ENCODE results near the gene DIRAS2.

The DIRAS2 gene

GRCh38 chr9:90645721-90646120, 3.1 kb upstream of the DIRAS2 start:
- Mint-ChIP-seq H3K27ac (no peak overlapping the region), H3K4me3 (no peak overlapping the region), H3K36me3 (ENCODE audit: low read depth) (peaks cover 1% of the 10 kb centered on the region), H3K4me1 (peaks cover 11% of the 10 kb centered on the region), H3K9me3 (peaks cover 11% of the 10 kb centered on the region), H3K27me3 (ENCODE audit: low read depth, poor library complexity) (peaks cover 31% of the 10 kb centered on the region)
- no peak for DNase-seq
- TF ChIP-seq, protein P1, sequence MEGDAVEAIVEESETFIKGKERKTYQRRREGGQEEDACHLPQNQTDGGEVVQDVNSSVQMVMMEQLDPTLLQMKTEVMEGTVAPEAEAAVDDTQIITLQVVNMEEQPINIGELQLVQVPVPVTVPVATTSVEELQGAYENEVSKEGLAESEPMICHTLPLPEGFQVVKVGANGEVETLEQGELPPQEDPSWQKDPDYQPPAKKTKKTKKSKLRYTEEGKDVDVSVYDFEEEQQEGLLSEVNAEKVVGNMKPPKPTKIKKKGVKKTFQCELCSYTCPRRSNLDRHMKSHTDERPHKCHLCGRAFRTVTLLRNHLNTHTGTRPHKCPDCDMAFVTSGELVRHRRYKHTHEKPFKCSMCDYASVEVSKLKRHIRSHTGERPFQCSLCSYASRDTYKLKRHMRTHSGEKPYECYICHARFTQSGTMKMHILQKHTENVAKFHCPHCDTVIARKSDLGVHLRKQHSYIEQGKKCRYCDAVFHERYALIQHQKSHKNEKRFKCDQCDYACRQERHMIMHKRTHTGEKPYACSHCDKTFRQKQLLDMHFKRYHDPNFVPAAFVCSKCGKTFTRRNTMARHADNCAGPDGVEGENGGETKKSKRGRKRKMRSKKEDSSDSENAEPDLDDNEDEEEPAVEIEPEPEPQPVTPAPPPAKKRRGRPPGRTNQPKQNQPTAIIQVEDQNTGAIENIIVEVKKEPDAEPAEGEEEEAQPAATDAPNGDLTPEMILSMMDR (IDR thresholded peaks at IDR 0.05), result no peak

- no peaks in the 10 kb centered on the region for H3K36me3 Mint-ChIP-seq (ENCODE audit: low read depth)
- H3K4me1 Mint-ChIP-seq, result peaks cover 21% of the 10 kb centered on the region
- H3K27ac Mint-ChIP-seq, result no peak overlapping the region
- no peak for DNase-seq
- peak overlapping the region; percentile 93 for H3K4me3 Mint-ChIP-seq
- H3K9me3 Mint-ChIP-seq, result no peaks in the 10 kb centered on the region
- peaks cover 37% of the 10 kb centered on the region for H3K27me3 Mint-ChIP-seq (ENCODE audit: low read depth, poor library complexity)
- TF ChIP-seq, protein P1 (IDR thresholded peaks at IDR 0.05), result no peak
These were observed 638 bp downstream of the DIRAS2 start for GRCh38 chr9:90641884-90642487.

GRCh38 chr9:90641086-90641485, 1.5 kb downstream of the DIRAS2 start:
- peaks cover 33% of the 10 kb centered on the region for H3K27me3 Mint-ChIP-seq (ENCODE audit: low read depth, poor library complexity)
- no peaks in the 10 kb centered on the region for H3K36me3 Mint-ChIP-seq (ENCODE audit: low read depth)
- peaks cover 21% of the 10 kb centered on the region for H3K4me1 Mint-ChIP-seq
- DNase-seq, result no peak
- TF ChIP-seq, protein P1 (IDR thresholded peaks at IDR 0.05), result no peak
- H3K4me3 Mint-ChIP-seq, result peak overlapping the region; percentile 4
- no peak overlapping the region for H3K27ac Mint-ChIP-seq
- H3K9me3 Mint-ChIP-seq, result no peaks in the 10 kb centered on the region

- no peaks in the 10 kb centered on the region for H3K36me3 Mint-ChIP-seq (ENCODE audit: low read depth)
- no peaks in the 10 kb centered on the region for H3K9me3 Mint-ChIP-seq
- TF ChIP-seq, protein P1 (IDR thresholded peaks at IDR 0.05), result no peak
- no peak overlapping the region for H3K4me3 Mint-ChIP-seq
- H3K27ac Mint-ChIP-seq, result no peak overlapping the region
- peaks cover 21% of the 10 kb centered on the region for H3K4me1 Mint-ChIP-seq
- peaks cover 33% of the 10 kb centered on the region for H3K27me3 Mint-ChIP-seq (ENCODE audit: low read depth, poor library complexity)
- no peak for DNase-seq
These were observed 2.3 kb downstream of the DIRAS2 start for GRCh38 chr9:90640361-90640760.

GRCh38 chr9:90637626-90638025, 5.0 kb downstream of the DIRAS2 start:
- DNase-seq, result no peak
- Mint-ChIP-seq H3K4me3 (no peak overlapping the region), H3K27me3 (ENCODE audit: low read depth, poor library complexity) (peaks cover 28% of the 10 kb centered on the region), H3K4me1 (peaks cover 18% of the 10 kb centered on the region), H3K27ac (no peak overlapping the region), H3K9me3 (no peaks in the 10 kb centered on the region), H3K36me3 (ENCODE audit: low read depth) (no peaks in the 10 kb centered on the region)
- TF ChIP-seq, protein P1 (IDR thresholded peaks at IDR 0.05), result no peak

- H3K27me3 Mint-ChIP-seq (ENCODE audit: low read depth, poor library complexity), result no peaks in the 10 kb centered on the region
- no peak for DNase-seq
- H3K4me3 Mint-ChIP-seq, result no peak overlapping the region
- H3K9me3 Mint-ChIP-seq, result no peaks in the 10 kb centered on the region
- no peak overlapping the region for H3K27ac Mint-ChIP-seq
- TF ChIP-seq, protein P1 (IDR thresholded peaks at IDR 0.05), result no peak
- no peaks in the 10 kb centered on the region for H3K4me1 Mint-ChIP-seq
- H3K36me3 Mint-ChIP-seq (ENCODE audit: low read depth), result no peaks in the 10 kb centered on the region
These were observed 9.9 kb downstream of the DIRAS2 start for GRCh38 chr9:90632647-90633207.
